Measurements from ENCODE around the gene NTNG2.

The NTNG2 gene

DNA sequence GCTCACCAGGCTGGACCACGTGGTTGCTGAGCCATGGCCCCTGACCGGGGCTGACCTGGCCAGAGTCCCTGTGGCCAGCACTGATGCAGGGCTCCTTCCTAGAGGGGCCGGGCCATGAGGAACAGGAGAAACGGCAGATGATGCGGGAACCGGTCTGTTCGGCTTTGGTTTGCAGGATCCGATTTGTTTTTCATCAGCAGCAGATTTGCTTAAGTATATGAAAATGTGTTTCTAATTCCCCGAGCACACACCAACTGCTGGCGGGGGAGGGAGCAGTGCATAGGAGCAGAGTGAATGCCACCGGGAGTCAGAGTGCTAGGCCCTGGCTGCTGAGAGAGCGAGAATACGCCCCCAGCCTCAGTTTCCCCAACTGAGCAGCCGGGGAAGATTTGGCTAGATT is 13.6 kb downstream of the NTNG2 start:
- DNase-seq: no peak

DNA sequence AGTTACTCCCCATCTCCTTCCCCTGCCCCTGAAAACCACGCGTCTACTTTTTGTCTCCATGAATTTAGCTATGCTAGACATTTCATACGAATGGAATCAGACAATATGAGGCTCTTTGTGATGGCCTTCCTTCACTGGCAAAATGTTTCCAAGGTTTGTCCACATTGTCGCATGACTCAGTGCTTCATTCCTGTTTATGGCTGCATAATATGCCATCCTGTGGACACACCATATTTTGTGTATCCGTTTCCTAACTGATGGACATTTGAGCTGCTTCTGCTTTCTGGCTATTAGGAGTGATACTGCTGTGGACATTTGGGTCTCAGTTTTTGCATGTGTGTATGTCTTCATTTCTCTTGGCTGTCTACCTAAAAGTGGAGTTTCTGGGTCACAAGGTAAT is 14.5 kb downstream of the NTNG2 start:
- no peak for DNase-seq

DNA sequence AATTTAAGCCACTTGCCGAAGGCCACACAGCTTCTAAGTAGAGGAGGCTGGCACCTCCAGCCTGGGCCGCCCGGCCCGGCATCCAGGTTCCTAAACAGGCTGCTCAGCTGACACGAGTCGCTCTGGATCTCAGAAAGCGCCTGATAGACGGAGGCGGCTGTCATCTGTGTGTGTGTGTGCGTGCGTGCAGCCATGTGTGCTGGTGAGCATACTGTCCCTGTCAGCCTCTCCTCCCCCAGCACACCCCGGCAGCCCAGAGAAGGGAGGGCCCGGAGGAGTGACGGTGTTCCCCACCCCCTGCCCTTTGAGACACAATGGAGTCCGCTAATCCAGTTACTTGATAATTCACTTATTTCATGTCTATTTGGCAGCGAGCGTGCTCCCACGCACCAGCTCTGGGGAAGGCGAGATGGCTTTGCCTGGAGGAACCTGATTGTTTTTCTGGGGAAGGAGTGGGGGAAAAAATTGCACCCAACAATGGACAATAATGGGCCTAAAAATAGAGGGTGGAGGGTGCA is 20.0 kb downstream of the NTNG2 start:
- no peak for DNase-seq

DNA sequence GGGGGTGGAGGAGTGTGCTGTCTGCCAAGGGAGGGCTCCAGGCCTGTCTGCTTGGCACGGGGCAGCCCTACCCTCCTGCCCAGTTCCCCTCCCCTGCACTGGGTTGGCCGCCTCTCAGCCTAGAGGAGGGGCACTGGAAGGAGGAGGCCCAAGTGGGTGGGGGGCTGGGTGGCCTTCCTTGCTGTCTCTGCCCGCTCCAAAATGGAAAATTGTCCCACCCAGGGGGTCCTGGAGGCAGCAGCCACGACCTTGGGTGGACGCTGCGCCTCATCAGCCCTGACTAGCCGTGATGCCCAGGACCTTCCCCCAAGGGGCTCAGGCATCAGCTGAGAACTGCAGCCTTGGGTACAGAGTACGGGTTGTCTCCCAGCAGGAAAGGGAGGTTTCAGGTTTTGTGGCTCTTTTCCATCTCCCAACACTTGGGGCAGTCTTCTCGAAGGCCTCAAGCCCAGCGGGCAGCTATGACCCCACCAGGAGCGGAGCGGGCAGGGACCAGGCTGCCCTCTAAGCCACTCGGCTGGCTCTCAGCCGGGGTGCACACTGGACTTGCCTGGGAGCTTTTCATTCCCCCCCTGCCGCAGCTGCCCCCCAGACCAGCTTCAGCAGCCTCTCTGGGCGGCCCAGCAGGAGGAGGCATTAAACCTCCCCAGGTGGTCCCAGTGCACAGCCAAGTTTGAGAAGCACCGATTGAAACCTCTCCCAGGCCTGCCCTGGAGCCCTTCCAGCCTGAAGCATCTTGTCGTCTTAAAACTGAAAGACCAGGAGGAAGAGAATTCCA is 20.6 kb downstream of the NTNG2 start:
- no peak for DNase-seq

DNA sequence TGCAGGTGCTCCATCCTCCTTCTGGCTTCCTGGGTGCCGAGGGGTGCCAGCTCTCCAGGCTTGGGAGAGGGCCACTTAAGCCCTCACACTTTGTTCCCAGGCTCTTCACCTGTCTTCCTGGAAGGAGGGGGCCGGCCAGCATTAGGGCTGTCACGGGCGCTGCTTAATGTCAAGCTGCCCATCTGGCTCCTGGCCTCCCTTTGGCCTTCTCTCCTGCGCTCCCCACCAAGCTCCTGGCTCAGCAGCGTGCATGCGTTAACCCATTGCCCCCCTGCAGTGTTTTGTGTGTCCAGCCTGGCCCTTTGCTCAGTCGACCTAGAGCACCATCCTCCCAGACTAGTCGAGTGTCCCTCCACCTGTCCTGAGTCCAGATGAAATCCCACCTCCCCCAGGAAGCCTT is 21.3 kb downstream of the NTNG2 start:
- DNase-seq: no peak

DNA sequence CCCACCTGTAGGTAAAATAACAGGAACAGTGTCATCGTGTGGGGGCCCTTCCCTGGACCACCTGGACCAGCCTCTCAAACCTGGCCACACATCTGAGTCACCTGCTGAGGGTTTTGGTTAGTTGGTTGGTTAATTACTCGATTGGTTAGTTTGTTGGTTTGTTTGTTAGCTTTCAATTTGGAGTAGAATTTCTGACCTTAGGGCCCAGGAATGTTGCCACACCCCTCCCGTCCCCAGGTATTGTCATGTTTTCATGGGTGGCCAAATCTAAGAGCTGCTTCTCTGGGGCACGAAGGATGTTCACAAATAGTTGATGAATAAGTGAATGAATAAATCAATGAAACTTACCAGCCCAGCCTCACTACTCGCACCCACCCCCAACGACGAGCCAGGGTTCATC is 21.9 kb downstream of the NTNG2 start:
- no peak for DNase-seq

DNA sequence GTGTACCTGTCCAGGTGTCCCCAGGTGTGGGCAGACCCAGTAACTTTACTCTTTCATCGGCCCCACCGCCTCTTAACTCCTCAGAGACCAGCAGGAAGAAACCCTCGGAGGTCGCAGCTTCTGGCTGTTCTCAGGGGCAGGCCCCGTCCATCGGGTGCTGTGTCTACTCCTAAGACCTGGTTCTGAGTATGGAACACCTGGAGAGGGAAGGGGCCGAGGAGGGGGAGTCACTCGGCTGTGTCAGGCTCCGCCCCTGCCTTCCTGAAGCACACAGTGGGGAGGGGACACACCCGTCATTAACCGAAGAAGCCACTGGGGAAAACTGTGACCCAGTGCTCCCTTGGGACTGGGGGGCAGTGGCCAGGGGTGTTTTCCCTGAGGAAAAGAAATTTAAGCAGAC is 22.3 kb downstream of the NTNG2 start:
- DNase-seq: peak; percentile 49

DNA sequence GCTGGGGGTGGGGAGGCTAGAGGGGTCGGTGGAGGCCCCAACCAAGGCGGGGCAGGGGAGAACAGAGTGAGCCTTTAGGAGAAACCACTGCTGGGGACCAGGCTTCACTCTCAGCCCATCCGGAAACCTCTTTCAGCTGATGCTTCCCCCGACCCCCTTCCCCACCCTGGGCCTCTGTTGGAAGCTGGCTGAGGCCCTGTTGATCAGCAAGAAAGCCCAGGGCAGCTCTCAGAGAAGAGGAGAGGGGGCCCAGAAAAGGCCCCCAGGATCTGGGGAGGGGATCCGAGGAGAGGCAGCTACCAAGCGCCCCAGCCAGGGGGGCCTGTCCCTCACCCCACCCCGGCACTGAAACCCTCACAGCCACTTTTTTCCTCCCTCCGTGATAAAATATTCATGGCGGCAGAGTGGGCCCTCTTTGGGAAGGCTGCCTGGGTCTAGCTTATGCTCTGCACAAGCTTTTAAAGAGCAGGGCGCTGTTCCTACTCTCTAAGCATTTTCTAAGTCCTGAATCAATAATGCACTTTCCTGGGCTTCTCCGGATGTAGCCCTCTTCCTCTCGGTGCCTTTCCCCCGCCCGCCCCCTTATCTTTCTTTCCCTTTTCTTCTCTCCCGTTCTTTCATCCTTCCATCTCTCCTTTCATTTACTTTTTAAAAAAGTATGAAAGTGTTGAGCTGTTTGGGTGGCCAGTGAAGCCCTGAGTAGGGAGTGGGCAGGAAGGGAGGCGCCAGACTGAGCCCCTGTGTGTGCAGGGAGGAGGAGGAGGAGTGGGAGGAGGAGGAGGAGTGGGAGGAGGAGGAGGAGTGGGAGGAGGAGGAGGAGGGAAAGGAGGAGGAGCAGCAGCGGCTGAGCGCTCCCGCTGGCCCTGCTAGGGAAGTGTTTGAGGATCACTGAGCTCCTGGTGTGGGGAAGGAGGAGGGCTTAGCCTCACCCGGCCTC is 23.5 kb downstream of the NTNG2 start:
- DNase-seq: no peak

DNA sequence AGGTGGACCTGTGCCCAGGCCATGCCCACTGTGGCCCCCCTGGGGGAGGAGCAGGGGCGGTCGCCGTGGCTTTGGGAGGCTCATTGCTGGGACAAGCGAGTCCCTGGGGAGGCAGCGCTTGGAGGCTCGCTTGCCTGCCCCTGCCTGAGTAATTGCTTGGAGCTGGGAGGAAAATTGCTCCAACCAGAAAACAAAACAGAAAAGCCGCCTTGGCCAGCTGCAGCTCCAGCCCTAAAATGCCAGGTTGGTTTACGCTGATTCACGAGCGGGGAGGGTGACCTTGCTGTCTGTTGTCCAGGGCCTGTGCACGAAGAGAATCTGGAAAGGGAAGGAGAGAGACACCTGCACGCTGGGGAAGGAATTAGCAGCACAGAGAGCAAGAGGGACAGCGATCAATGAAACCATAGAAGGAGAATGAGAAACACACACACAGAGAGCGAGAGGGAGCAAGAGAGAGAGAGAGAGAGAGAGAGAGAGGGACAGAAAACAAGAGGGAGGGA is 25.3 kb downstream of the NTNG2 start:
- DNase-seq: peak; percentile 64

DNA sequence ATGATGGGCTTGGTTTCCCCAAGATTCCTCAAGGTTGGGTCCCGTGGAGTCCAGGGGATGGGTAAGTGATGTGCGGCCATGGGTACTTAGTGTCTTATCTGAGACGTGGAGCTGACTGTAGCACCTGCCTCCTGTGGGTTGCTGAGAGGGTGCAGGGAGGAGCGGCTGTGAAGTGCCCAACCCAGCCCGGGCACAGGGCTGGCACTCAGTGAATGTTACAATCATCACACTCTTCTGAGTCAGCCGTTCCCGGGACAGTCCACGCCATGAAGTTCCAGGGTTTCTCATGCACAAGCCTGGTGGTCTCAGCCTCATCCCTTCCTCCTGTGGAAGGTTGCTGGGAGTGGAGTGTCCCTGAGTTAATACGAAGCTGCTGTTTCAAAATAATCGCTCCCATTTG is 29.1 kb downstream of the NTNG2 start:
- no peak for DNase-seq

DNA sequence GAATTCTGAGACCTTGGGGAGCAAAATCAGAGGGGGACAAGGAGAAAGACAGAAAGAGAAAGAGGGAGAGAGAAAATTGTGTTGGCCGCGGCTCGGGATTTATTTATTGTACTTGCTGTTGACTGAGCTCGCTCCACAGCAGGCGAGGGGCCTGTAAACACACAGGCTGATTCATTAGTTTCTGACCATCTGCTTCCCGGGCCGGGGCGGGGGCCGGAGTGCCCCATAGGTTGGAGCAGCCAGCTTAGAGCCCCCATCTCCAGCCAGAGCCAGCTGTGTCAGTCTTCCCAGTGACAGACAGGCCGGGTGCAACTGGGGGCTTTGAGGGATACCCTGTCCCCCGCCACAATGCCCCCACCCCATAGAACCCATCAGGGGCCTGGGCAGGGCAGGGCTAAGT is 30.9 kb downstream of the NTNG2 start:
- DNase-seq: no peak

DNA sequence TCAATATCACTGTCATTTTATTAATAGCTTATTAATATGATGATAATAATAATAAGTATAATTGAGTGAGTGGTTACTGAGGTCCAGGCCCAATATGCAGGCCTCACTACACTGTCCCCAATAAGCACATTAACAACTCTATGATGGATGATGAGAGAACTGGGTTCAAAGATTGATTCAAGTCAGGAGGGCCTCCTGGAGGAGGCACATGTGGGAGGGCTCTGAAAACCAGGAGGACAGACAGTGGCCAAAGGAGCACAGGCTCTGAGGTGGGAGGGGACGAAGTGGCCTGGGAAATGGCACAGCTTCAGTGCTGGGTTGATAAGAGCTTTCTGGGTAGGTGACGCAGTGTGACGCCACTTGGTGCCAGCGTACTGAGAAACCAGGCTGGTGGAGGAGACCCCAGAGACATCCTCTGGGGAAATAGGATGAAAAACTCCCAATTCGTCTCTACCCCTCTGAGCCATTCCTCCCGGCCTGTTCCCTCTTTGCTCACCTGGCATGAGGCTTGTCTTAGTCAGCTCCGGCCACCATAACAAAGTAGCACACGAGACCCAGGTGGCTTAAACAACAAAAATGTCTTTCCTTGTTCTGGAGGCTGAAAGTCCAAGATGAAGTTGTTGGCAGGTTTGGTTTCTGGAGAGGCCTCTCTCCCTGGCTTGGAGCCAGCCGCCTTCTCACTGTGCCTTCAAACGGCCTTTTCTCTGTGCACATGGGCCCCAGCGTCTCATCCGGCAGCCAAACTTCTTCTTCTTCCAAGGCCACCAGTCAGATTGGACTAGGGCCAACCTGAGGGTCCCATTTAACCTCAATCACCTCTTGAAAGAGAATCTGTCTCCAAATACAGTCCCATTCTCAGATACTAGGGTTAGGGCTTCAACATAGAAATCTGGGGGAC is 31.6 kb downstream of the NTNG2 start:
- DNase-seq: peak; percentile 58

DNA sequence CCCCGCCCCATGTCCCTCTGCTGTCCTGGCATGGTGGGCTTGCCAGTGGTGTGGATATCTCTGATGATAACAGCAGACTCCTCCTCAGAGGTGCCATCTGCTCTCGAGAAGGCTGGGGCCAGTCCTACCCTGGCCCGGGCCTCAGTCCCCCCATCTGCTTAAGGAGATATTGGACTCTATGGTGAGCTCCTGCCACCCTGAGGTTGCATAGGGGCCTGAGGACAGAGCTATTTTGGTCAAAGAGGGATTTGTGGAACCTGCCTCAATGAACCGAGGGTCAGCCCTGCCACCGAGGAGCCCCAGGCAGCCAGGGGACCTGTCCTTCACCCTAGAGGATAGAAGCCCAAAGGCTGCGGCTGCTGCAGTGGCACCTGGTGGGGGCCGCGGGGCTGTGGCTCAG is 32.6 kb downstream of the NTNG2 start:
- DNase-seq: no peak

DNA sequence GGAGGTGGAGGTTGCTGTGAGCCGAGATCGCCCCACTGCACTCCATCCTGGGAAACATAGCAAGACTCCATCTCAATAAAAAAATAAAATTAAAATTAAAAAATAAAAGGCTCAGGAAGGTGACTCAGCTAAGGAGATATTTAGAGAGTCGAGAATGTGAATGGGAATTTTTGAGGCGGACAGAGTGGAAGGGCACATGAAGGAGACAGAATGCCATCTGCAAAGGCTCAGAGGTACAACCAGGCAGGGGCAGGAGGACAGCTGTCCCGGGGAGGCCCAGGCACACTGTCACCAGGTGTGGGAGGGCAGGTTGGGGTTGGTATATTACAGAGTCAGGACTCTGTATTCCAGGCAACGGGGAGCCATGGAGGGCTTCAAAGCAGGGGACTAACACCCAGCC is 35.5 kb downstream of the NTNG2 start:
- DNase-seq: no peak

DNA sequence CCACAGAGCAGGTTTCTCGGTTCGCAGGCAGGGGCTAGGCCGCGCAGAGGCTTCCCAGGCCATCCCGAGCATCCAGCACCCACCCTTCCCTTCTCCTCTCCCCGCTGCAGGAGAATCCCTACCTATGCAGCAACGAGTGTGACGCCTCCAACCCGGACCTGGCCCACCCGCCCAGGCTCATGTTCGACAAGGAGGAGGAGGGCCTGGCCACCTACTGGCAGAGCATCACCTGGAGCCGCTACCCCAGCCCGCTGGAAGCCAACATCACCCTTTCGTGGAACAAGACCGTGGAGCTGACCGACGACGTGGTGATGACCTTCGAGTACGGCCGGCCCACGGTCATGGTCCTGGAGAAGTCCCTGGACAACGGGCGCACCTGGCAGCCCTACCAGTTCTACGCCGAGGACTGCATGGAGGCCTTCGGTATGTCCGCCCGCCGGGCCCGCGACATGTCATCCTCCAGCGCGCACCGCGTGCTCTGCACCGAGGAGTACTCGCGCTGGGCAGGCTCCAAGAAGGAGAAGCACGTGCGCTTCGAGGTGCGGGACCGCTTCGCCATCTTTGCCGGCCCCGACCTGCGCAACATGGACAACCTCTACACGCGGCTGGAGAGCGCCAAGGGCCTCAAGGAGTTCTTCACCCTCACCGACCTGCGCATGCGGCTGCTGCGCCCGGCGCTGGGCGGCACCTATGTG is 36.1 kb downstream of the NTNG2 start:
- no peak for DNase-seq

DNA sequence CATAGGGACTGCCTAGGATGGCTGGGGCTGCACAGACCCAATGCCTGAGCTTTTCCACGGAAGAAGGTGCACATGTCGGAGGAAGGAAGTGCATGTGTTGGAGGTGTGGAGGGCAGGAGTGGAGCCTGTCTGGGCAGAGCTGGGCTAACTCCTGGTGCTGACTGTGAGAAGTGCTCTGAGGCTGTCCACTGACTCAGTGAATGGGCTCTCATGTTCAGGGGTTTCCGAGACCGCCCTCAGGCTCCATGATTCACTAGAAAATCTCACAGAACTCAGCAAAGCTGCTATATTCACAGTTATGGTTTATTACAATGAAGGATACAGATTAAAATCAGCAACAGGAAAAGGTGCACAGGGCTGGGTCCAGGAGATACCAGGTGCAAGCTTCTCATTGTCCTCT is 37.2 kb downstream of the NTNG2 start:
- DNase-seq: no peak

DNA sequence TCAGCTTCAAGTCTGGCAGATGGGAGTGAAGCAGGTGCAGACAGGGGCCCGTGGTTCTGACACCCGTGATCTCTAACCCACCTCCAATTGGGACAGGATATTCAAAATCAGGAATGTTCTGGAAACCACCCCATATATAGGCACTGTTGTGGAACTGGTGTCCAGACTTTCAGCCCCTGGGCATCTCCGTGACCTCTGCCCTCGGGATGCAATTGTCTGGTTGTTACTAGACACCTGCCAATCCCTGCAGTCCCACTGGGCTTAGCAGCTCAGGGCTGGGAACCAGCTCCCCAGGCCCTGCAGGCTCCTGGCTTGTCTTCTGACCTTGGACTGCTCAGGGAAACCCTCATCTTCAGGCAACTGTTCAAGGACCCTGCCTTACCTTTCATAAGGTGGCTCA is 38.8 kb downstream of the NTNG2 start:
- no peak for DNase-seq

DNA sequence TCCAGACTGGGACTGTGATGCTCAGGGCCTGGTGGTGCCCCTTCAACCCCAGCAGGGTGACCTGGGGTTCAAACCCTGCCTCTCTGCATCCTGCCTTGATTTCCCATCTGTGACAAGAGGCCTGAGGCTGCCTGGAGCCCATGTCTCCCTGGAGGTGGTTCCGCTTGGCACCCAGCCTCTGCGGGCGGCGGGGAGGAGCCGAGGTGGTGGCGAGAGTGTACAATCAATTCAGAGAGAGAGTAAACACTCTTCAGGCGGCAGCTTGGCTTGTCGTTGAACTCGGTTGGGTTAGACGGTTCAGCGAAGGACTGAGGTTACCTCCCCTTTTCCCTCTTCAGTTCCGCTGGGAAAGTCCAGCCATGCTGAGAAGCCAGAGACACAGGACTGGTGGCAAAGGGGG is 39.3 kb downstream of the NTNG2 start:
- no peak for DNase-seq

DNA sequence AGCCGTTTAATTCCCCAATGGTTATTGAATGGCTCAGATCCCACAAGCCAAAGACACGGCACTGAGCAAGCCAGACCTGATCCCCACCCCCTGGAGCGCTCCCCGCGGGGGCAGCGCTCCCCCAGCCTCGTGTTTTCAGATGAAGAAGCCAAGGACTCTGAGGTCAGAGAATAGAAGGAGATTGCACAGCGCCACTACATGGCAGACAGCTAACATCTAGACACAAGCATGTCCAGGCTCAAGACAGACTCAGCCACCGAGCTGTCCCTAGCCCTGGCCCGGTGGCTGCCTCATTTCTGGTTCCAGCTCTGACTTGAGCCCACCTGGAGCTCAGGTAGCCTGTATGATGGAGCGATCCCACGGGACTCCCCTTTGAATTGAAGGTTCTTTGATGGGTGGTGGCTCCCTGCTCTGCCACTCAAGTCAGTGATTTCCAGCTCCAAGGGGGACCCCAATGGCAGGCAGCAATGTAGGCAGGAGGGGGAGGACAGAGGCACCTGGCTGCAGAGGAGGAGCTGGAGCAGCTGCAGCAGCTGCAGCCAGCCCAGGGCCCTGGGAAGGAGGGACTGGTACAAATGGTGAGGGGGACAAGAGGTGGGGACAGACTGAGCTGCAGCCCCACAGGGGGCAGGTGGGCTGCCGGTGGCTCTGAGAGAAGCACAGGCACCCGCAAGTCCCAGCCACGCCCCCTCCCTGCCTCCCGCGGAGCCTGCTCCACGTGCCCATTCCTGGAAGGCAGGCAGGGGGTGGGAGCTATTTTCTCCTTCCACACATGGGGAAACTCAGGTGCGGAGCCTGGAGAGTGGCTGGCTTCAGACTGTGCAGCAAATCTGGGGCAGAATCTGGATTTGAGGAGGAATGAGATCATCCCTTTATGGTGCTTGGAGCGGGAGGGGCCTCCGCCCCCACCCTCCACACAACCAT is 40.2 kb downstream of the NTNG2 start:
- DNase-seq: peak; percentile 61

DNA sequence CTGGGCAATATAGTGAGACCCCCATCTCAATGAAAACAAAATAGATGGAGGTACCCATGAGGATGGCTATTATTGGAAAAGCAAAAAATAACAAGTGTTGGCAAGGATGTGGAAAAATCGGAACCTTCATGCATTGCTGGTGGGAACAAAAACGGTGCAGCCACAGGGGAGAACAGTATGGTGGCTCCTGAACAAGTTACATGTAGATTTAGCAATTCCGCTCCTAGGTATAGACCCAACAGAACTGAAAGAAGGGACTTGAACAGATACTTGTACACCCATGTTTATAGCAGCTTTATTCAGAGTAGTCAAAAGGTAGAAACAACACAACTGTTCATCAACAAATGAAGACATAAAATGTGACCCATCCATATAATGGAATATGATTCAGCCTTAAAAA is 43.0 kb downstream of the NTNG2 start:
- no peak for DNase-seq

DNA sequence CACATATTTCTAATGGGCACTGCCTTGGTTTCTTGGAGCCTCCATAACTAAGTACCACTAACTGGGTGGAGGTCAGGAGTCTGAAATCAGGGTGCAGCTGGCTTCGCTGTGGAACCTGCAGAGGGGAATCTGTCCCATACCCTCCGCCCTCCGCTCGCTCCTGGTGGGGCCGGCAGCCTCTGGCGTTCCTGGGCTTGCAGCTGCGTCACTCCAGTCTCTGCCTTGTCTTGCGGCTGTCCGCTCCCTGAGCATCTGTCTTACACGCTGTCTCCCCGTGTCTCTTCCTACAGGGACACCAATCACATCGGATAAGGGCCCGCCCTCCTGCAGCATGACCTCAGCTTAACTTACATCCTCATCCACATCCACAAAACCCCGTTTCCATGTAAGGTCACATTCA is 45.4 kb downstream of the NTNG2 start:
- DNase-seq: no peak
